Activated B cell treated with CpG ODN at 0.5 μM for 24 hours (primary cell): ENCODE results near the gene KIF5A. TPM values are rescaled to one million over a fixed set of nuclear protein-coding genes. Genes with fewer than 3 reads are reported as not detected.

Source experiments
- ATAC-seq: fragments of 200-7000 bp; cut with Tn5 transposase; one replicate; pipeline ENCODE4 v1.10.0; 2021; ENCODE audit warnings: low read depth, mild to moderate bottlenecking, moderate library complexity
- CTCF ChIA-PET: fragments of 350-600 bp; sonication (Branson Sonifier 250); formaldehyde crosslinking; loops from one replicate; lab custom pipeline; 2021; ENCODE audit warnings: antibody characterized with exemption; lab: Charles Lee
- POLR2A ChIA-PET: fragments of 350-600 bp; sonication (Branson Sonifier 250); formaldehyde crosslinking; loops from one replicate; lab custom pipeline; 2021; ENCODE audit warnings: antibody characterized with exemption; lab: Charles Lee
- DNase-seq: peaks from one replicate; pipeline ENCODE4 v3.0.0; 2022
- H3K27ac Mint-ChIP-seq: one replicate; pipeline ENCODE4 v1.8.0; 2020; ENCODE audit warnings: mixed read lengths
- H3K27me3 Mint-ChIP-seq: one replicate; pipeline ENCODE4 v1.8.0; 2021; ENCODE audit warnings: mixed read lengths
- H3K36me3 Mint-ChIP-seq: one replicate; pipeline ENCODE4 v1.8.0; 2021; ENCODE audit warnings: low read depth, mixed read lengths
- H3K4me1 Mint-ChIP-seq: one replicate; pipeline ENCODE4 v1.8.0; 2021; ENCODE audit warnings: mixed read lengths
- H3K4me3 Mint-ChIP-seq: one replicate; pipeline ENCODE4 v1.8.0; 2020; ENCODE audit warnings: mild to moderate bottlenecking, mixed read lengths
- H3K9me3 Mint-ChIP-seq: one replicate; pipeline ENCODE4 v1.8.0; 2020; ENCODE audit warnings: mixed read lengths
- CTCF ChIP-seq: fragments of 200-600 bp; IDR thresholded peaks from one replicate; pipeline ENCODE4 v1.8.0; 2022; ENCODE audit warnings: antibody characterized with exemption, mild to moderate bottlenecking
- intact Hi-C: fragments of 100-400 bp; cut with micrococcal nuclease; formaldehyde crosslinking; loops from one replicate; pipeline ENCODE4 v1.15.1; 2024
- total RNA-seq: library from RNA; stranded (reverse); gene quantifications from 2 replicates; pipeline ENCODE4 v1.2.3, GENCODE V29; 2022

KIF5A gene
- total RNA-seq, 1 donor from 2014 or later: 0.13 TPM

GRCh38 chr12:57629897-57630471, 80.1 kb downstream of the KIF5A start:
- DNase-seq (no peak), ATAC-seq (no peak)
- Mint-ChIP-seq H3K4me1 (peaks cover 17% of the 10 kb centered on the region), H3K27ac (no peak overlapping the region), H3K9me3 (no peaks in the 10 kb centered on the region), H3K36me3 (no peaks in the 10 kb centered on the region), H3K4me3 (no peak overlapping the region), H3K27me3 (peaks cover 63% of the 10 kb centered on the region)
- POLR2A ChIA-PET: no interaction called here
- no peak for TF ChIP-seq CTCF
- CTCF ChIA-PET: no interaction called here
- intact Hi-C loops: loop anchor here (5.0 to 10.0 kb wide), 2 partner anchors 62 to 405 kb away; partner anchors contain the start of genes OS9 and SHMT2

- ChIA-PET POLR2A (no interaction called here), CTCF (interaction anchor here (3.4 kb wide), 1 partner anchor 48 kb away, joined by 28 read pairs; no protein-coding TSS in a partner anchor)
- Mint-ChIP-seq H3K4me3 (no peak overlapping the region), H3K9me3 (no peaks in the 10 kb centered on the region), H3K27me3 (peaks cover 56% of the 10 kb centered on the region), H3K4me1 (peaks cover 17% of the 10 kb centered on the region), H3K36me3 (no peaks in the 10 kb centered on the region), H3K27ac (no peak overlapping the region)
- DNase-seq (no peak), ATAC-seq (no peak)
- intact Hi-C loops: loop anchor here (5.0 kb wide), 1 partner anchor 61 kb away; the partner anchor contains the start of gene OS9
- TF ChIP-seq CTCF: no peak
These were observed 81.1 kb downstream of the KIF5A start for GRCh38 chr12:57630891-57631433.

GRCh38 chr12:57631566-57632072, 81.8 kb downstream of the KIF5A start:
- DNase-seq: no peak
- peak overlapping the region; percentile 11 for H3K4me3 Mint-ChIP-seq
- H3K27me3 Mint-ChIP-seq: peaks cover 49% of the 10 kb centered on the region
- ATAC-seq: no peak
- H3K9me3 Mint-ChIP-seq: no peaks in the 10 kb centered on the region
- no peak for TF ChIP-seq CTCF
- peaks cover 17% of the 10 kb centered on the region for H3K4me1 Mint-ChIP-seq
- ChIA-PET POLR2A (no interaction called here), CTCF (interaction anchor here (3.4 kb wide), 1 partner anchor 48 kb away, joined by 28 read pairs; no protein-coding TSS in a partner anchor)
- intact Hi-C loops: loop anchor here (1.0 to 5.0 kb wide), 4 partner anchors 10 to 111 kb away; partner anchors contain the start of gene OS9
- no peaks in the 10 kb centered on the region for H3K36me3 Mint-ChIP-seq
- no peak overlapping the region for H3K27ac Mint-ChIP-seq

- DNase-seq (peak; percentile 26), ATAC-seq (peak; percentile 25)
- H3K36me3 Mint-ChIP-seq: no peaks in the 10 kb centered on the region
- H3K27me3 Mint-ChIP-seq: peaks cover 45% of the 10 kb centered on the region
- no peaks in the 10 kb centered on the region for H3K9me3 Mint-ChIP-seq
- ChIA-PET POLR2A (interaction anchor here (0.7 kb wide), 1 partner anchor 11 kb away, joined by 6 read pairs; no protein-coding TSS in a partner anchor), CTCF (interaction anchor here (0.9 to 3.4 kb wide), 5 partner anchors 10 to 174 kb away, joined by 3 to 28 read pairs (median 5); no protein-coding TSS in a partner anchor)
- peaks cover 14% of the 10 kb centered on the region for H3K4me1 Mint-ChIP-seq
- peak overlapping the region; percentile 73 for H3K4me3 Mint-ChIP-seq
- no peak overlapping the region for H3K27ac Mint-ChIP-seq
- TF ChIP-seq CTCF: no peak
- intact Hi-C loops: loop anchor here (1.0 to 5.0 kb wide), 4 partner anchors 11 to 110 kb away; partner anchors contain the start of gene OS9
These were observed 82.5 kb downstream of the KIF5A start for GRCh38 chr12:57632073-57632957.
